Glutamatergic neuron (in vitro differentiated cells): Measurements from ENCODE around the gene OR10Z1. TPM values are rescaled to one million over a fixed set of nuclear protein-coding genes. Genes with fewer than 3 reads are reported as not detected.

Source experiments
- DNase-seq: peaks from one replicate; pipeline ENCODE4 v3.0.0; 2022
- H3K27ac Mint-ChIP-seq: one replicate; pipeline ENCODE4 v1.8.0; 2020; ENCODE audit warnings: mild to moderate bottlenecking, mixed read lengths, inconsistent platforms; ENCODE audit not compliant: unreplicated experiment
- H3K27me3 Mint-ChIP-seq: one replicate; pipeline ENCODE4 v1.8.0; 2020; ENCODE audit warnings: mild to moderate bottlenecking, moderate library complexity, mixed read lengths, inconsistent platforms; ENCODE audit not compliant: unreplicated experiment
- H3K36me3 Mint-ChIP-seq: one replicate; pipeline ENCODE4 v1.8.0; 2020; ENCODE audit warnings: mild to moderate bottlenecking, mixed read lengths, inconsistent platforms; ENCODE audit not compliant: unreplicated experiment
- H3K4me1 Mint-ChIP-seq: one replicate; pipeline ENCODE4 v1.8.0; 2020; ENCODE audit warnings: mild to moderate bottlenecking, low read depth, mixed read lengths, inconsistent platforms; ENCODE audit not compliant: unreplicated experiment
- H3K4me3 Mint-ChIP-seq: one replicate; pipeline ENCODE4 v1.8.0; 2020; ENCODE audit warnings: mild to moderate bottlenecking, mixed read lengths, inconsistent platforms; ENCODE audit not compliant: unreplicated experiment
- H3K9me3 Mint-ChIP-seq: one replicate; pipeline ENCODE4 v1.8.0; 2020; ENCODE audit warnings: mild to moderate bottlenecking, moderate library complexity, mixed read lengths, inconsistent platforms; ENCODE audit not compliant: unreplicated experiment
- total RNA-seq: library from RNA; stranded (reverse); fragmentation: NEBNext Ultra II Directional; extraction: Animal tissue kit (Norgen Biotek cat#: 25700); gene quantifications from one replicate; pipeline ENCODE4 v1.2.1, GENCODE V29; 2021; ENCODE audit not compliant: unreplicated experiment
- TF ChIP-seq, protein P1 (sequence below): fragments of 200-600 bp; sonication (generic); IDR thresholded peaks from one replicate; pipeline ENCODE4 v1.5.0; 2021; ENCODE audit not compliant: partially characterized antibody, unreplicated experiment

OR10Z1 gene
- total RNA-seq, 1 donor from 2014 or later, result not detected

- H3K4me3 Mint-ChIP-seq, result no peak overlapping the region
- TF ChIP-seq, protein P1, sequence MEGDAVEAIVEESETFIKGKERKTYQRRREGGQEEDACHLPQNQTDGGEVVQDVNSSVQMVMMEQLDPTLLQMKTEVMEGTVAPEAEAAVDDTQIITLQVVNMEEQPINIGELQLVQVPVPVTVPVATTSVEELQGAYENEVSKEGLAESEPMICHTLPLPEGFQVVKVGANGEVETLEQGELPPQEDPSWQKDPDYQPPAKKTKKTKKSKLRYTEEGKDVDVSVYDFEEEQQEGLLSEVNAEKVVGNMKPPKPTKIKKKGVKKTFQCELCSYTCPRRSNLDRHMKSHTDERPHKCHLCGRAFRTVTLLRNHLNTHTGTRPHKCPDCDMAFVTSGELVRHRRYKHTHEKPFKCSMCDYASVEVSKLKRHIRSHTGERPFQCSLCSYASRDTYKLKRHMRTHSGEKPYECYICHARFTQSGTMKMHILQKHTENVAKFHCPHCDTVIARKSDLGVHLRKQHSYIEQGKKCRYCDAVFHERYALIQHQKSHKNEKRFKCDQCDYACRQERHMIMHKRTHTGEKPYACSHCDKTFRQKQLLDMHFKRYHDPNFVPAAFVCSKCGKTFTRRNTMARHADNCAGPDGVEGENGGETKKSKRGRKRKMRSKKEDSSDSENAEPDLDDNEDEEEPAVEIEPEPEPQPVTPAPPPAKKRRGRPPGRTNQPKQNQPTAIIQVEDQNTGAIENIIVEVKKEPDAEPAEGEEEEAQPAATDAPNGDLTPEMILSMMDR, result no peak
- H3K27ac Mint-ChIP-seq, result no peak overlapping the region
- no peaks in the 10 kb centered on the region for H3K36me3 Mint-ChIP-seq
- H3K4me1 Mint-ChIP-seq, result no peaks in the 10 kb centered on the region
- DNase-seq, result no peak
- H3K9me3 Mint-ChIP-seq, result no peaks in the 10 kb centered on the region
- H3K27me3 Mint-ChIP-seq, result no peaks in the 10 kb centered on the region
These were observed 33.8 kb downstream of the OR10Z1 start for GRCh38 chr1:158638904-158639303.

DNA sequence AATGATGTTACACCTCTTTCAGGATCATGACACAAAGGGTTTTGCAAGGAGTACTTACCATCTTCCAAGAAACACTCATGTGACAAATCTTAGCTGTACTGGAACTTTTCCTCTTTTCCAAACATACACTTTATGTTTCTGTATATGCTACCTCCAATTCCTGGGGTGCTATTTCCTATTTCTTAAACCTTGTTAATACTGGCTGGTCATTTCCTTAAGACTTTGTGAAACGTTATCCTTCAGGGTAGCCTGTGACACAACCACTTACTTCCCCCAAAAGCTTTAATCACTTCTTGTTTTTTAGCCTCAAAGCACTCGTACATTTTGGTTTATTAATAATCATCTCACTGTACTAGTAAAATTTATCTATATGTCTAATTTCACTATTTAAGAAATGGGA, 39.4 kb downstream of the OR10Z1 start:
- H3K36me3 Mint-ChIP-seq, result no peaks in the 10 kb centered on the region
- H3K9me3 Mint-ChIP-seq, result no peaks in the 10 kb centered on the region
- H3K27me3 Mint-ChIP-seq, result no peaks in the 10 kb centered on the region
- H3K4me3 Mint-ChIP-seq, result no peak overlapping the region
- TF ChIP-seq, protein P1, result no peak
- DNase-seq, result no peak
- H3K4me1 Mint-ChIP-seq, result no peaks in the 10 kb centered on the region
- no peak overlapping the region for H3K27ac Mint-ChIP-seq

GRCh38 chr1:158646465-158646864, 41.4 kb downstream of the OR10Z1 start:
- no peak overlapping the region for H3K27ac Mint-ChIP-seq
- TF ChIP-seq, protein P1, result no peak
- H3K4me3 Mint-ChIP-seq, result no peak overlapping the region

DNA sequence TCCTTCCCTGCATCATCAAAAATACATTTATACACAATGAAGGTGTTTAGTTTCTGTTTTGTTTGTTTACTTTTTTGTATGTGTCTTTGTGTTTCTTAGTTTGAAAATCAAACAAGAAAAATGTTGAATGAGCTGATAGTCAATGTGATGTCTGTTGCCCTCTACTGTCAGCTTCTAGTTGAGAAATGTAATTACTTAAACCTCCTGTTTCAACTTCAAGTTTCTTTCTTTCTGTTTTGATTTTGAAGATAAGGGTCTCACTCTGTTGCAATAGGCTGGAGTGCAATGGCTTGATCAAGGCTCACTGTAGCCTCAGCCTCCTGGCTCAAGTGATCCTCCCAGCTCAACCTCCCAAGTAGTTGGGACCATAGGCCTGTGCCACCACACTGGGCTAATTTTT, 44.0 kb downstream of the OR10Z1 start:
- H3K27ac Mint-ChIP-seq, result no peak overlapping the region
- no peaks in the 10 kb centered on the region for H3K36me3 Mint-ChIP-seq
- no peaks in the 10 kb centered on the region for H3K4me1 Mint-ChIP-seq
- TF ChIP-seq, protein P1, result no peak
- no peak overlapping the region for H3K4me3 Mint-ChIP-seq
- no peaks in the 10 kb centered on the region for H3K9me3 Mint-ChIP-seq
- DNase-seq, result no peak
- peaks cover 2% of the 10 kb centered on the region for H3K27me3 Mint-ChIP-seq

More at GRCh38 chr1:158646465-158646864, 41.4 kb downstream of the OR10Z1 start:
- DNase-seq, result no peak
- Mint-ChIP-seq H3K27me3 (no peaks in the 10 kb centered on the region), H3K36me3 (no peaks in the 10 kb centered on the region), H3K9me3 (no peaks in the 10 kb centered on the region), H3K4me1 (no peaks in the 10 kb centered on the region)

DNA sequence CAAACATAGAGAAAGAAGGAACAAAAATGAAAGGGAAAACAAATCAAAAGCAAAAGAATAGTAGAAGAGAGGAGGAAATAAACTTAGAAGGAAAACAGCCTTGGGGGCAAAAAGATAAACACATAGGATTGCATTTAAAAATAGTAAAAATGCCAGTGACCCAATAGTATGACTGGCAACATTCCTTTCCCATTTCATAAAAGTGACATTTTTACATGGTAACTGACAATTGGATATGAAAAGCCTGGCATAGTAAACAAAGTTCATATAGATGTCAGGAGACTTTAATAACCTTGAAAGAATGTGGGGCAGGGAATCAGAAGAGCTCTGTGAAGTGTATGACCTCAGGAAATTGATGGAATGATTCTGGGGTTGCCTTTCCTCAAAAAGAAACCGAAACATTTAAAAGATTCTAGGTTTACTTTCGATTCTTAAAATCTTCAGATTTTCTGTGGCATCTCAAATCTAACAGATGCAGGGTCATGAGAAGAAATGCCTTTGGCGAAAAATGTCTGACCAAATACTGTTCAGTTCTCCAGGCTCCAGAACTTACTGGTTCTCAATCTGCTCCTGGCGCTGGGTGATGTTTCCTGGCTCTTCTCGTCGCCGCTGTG, 47.8 kb downstream of the OR10Z1 start:
- no peak overlapping the region for H3K27ac Mint-ChIP-seq
- DNase-seq, result no peak
- no peak overlapping the region for H3K4me3 Mint-ChIP-seq
- TF ChIP-seq, protein P1, result no peak
- no peaks in the 10 kb centered on the region for H3K4me1 Mint-ChIP-seq
- no peaks in the 10 kb centered on the region for H3K9me3 Mint-ChIP-seq
- H3K36me3 Mint-ChIP-seq, result no peaks in the 10 kb centered on the region
- H3K27me3 Mint-ChIP-seq, result peaks cover 2% of the 10 kb centered on the region
